Fibroblast of lung (primary cell): ENCODE measurements around the gene SEC24A. TPM values are rescaled to one million over a fixed set of nuclear protein-coding genes. Genes with fewer than 3 reads are reported as not detected.

Experiments used
- DNase-seq, 2 donors: peaks; one replicate each; pipeline versions ENCODE4 v3.0.0 to v3.0.0-alpha.2; 2010; ENCODE audit warnings: low read depth in 2 of 2
- H2AFZ ChIP-seq: 2 replicates; pipeline ENCODE4 v1.5.1; 2012; ENCODE audit warnings: low read length, control low read depth, inconsistent platforms
- H3K27ac ChIP-seq: 2 replicates; pipeline ENCODE4 v1.5.1; 2011; ENCODE audit warnings: low read length, control low read depth; ENCODE audit not compliant: insufficient read depth
- H3K27me3 ChIP-seq: 2 replicates; pipeline ENCODE4 v1.5.1; 2011; ENCODE audit warnings: mild to moderate bottlenecking, low read length; ENCODE audit not compliant: control insufficient read depth, insufficient read depth
- H3K36me3 ChIP-seq: 2 replicates; pipeline ENCODE4 v1.5.1; 2011; ENCODE audit warnings: low read length; ENCODE audit not compliant: control insufficient read depth, insufficient read depth
- H3K4me1 ChIP-seq: 2 replicates; pipeline ENCODE4 v1.5.1; 2011; ENCODE audit warnings: low read length; ENCODE audit not compliant: control insufficient read depth, insufficient read depth; ENCODE audit errors: extremely low read depth
- H3K4me2 ChIP-seq: 2 replicates; pipeline ENCODE4 v1.5.1; 2011; ENCODE audit warnings: low read length, control low read depth; ENCODE audit not compliant: insufficient read depth; ENCODE audit errors: extremely low read depth
- H3K4me3 ChIP-seq, 4 experiments: fragments of 200-600 bp in 1 of 4; sonication (generic) in 1 of 4; replicated peaks in 1 of 4; 2 replicates each; pipeline ENCODE4 v1.5.1; 2011 to 2016; ENCODE audit warnings: low read length in 4 of 4, low read depth in 3 of 4, mild to moderate bottlenecking in 3 of 4, control low read depth in 2 of 4, inconsistent platforms in 1 of 4, mixed read lengths in 1 of 4; ENCODE audit not compliant: insufficient read depth in 1 of 4; ENCODE audit errors: control extremely low read depth in 1 of 4
- H3K79me2 ChIP-seq: 2 replicates; pipeline ENCODE4 v1.5.1; 2012; ENCODE audit warnings: mild to moderate bottlenecking, low read length, inconsistent platforms; ENCODE audit not compliant: control insufficient read depth, insufficient read depth
- H3K9ac ChIP-seq: 2 replicates; pipeline ENCODE4 v1.5.1; 2011; ENCODE audit warnings: mild to moderate bottlenecking, low read length, control low read depth; ENCODE audit not compliant: insufficient read depth
- H3K9me3 ChIP-seq: 2 replicates; pipeline ENCODE4 v1.5.1; 2012; ENCODE audit warnings: low read depth, low read length; ENCODE audit not compliant: control insufficient read depth, insufficient read depth
- H4K20me1 ChIP-seq: 2 replicates; pipeline ENCODE4 v1.5.1; 2011; ENCODE audit warnings: low read length; ENCODE audit not compliant: control insufficient read depth, insufficient read depth; ENCODE audit errors: extremely low read depth
- EZH2 ChIP-seq: IDR thresholded peaks from 2 replicates; pipeline ENCODE4 v1.5.1; 2012; ENCODE audit warnings: low read length, control low read depth, mild to moderate bottlenecking; ENCODE audit errors: missing control alignments
- polyA plus RNA-seq, 2 donors: library from polyadenylated mRNA; depleted of rRNA in 1 of 2; stranded (reverse) in 1 of 2; unstranded in 1 of 2; fragments of >200 nt; gene quantifications; 2 replicates each; pipeline ENCODE4 v1.2.1, GENCODE V29; 2011 to 2012; ENCODE audit warnings: missing spikeins in 1 of 2
- total RNA-seq: library from RNA; depleted of rRNA; stranded (reverse); fragments of >200 nt; gene quantifications from 2 replicates; pipeline ENCODE4 v1.2.1, GENCODE V29; 2014
- TF ChIP-seq, protein P1 (sequence below), 2 donors: IDR thresholded peaks in 1 of 2; conservative IDR thresholded peaks in 1 of 2; 1 replicate in 1 of 2; 2 replicates in 1 of 2; pipeline ENCODE4 v1.5.1; 2011 to 2012; ENCODE audit warnings: low read length in 2 of 2, control low read depth in 1 of 2, inconsistent platforms in 1 of 2, low read depth in 1 of 2, mild to moderate bottlenecking in 1 of 2

The SEC24A gene
- total and polyA plus RNA-seq, 2 donors (not counting 1 experiment from before 2014, with no cell fraction given): 20.8 to 52.6 TPM

DNA sequence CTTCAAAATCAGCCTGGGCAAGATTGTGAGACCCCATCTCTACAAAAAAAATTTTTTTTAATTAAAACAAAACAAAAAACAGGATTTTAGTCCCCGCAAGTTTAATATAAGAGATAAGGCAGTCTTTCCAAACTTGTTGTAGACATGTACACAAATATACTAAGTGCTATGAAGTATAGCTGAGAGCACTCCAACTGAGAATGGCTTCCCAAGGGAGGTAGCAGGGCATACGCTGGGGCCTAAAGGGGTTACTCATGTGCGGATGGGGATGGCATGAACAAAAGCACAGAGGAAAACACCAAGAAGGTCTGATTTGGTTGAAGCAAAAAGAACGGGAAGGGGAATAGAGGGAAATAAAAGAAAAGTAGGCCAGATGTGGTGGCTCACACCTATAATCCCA lies 37.1 kb upstream of the SEC24A start:
- H3K36me3 ChIP-seq: peaks cover 8% of the 10 kb centered on the region
- DNase-seq: no peak

DNA sequence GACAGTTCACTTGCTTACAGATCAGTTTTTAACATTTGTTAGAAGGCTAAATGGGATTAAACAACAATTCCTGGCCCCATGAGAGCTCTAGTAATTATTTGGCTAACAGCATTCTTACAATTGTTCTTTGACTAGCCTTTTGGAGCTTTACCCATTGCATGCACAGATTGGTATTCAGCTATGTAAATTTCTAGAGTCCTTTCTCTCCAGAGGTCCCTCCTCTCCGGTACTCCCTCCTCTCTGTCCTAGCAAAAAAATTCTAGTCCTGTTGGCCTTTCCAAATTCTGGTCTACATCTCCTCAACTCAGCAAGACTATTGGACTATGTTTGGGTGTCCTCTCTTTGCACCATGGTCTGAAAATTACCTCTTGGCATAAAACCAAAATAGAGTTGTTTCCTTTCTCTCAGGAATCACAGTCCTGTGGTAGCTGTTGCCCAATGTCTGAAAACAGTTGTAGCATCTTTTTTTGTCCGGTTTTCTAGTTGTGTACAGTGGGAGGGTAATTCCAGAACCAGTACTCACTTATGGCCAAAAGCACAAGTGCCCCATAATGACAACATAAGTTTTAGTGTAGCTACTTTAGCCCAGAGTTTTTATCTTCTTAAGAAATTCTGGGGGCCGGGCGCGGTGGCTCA lies 34.0 kb upstream of the SEC24A start:
- Histone ChIP-seq H4K20me1 (no peaks in the 10 kb centered on the region), H3K9me3 (no peaks in the 10 kb centered on the region), H3K4me3 (no peak overlapping the region), H3K4me1 (no peaks in the 10 kb centered on the region), H3K4me2 (no peak overlapping the region), H3K27me3 (no peaks in the 10 kb centered on the region), H3K9ac (no peak overlapping the region), H3K36me3 (peaks cover 6% of the 10 kb centered on the region), H3K27ac (no peak overlapping the region), H2AFZ (no peak overlapping the region), H3K79me2 (no peaks in the 10 kb centered on the region)
- no peak for DNase-seq
- TF ChIP-seq, protein P1, sequence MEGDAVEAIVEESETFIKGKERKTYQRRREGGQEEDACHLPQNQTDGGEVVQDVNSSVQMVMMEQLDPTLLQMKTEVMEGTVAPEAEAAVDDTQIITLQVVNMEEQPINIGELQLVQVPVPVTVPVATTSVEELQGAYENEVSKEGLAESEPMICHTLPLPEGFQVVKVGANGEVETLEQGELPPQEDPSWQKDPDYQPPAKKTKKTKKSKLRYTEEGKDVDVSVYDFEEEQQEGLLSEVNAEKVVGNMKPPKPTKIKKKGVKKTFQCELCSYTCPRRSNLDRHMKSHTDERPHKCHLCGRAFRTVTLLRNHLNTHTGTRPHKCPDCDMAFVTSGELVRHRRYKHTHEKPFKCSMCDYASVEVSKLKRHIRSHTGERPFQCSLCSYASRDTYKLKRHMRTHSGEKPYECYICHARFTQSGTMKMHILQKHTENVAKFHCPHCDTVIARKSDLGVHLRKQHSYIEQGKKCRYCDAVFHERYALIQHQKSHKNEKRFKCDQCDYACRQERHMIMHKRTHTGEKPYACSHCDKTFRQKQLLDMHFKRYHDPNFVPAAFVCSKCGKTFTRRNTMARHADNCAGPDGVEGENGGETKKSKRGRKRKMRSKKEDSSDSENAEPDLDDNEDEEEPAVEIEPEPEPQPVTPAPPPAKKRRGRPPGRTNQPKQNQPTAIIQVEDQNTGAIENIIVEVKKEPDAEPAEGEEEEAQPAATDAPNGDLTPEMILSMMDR (conservative IDR thresholded peaks at IDR 0.05 in 1 of 2, IDR thresholded peaks at IDR 0.05 in 1 of 2; ENCODE audit: low read depth in 1 of 2, low read length in 2 of 2): no peak

More for the DNA sequence above, 37.1 kb upstream of the SEC24A start:
- Histone ChIP-seq H2AFZ (no peak overlapping the region), H3K4me2 (no peak overlapping the region), H3K27me3 (no peaks in the 10 kb centered on the region), H3K9ac (no peak overlapping the region), H4K20me1 (no peaks in the 10 kb centered on the region), H3K79me2 (no peaks in the 10 kb centered on the region), H3K4me1 (no peaks in the 10 kb centered on the region), H3K27ac (no peak overlapping the region), H3K4me3 (no peak overlapping the region), H3K9me3 (no peaks in the 10 kb centered on the region)
- TF ChIP-seq, protein P1 (conservative IDR thresholded peaks at IDR 0.05 in 1 of 2, IDR thresholded peaks at IDR 0.05 in 1 of 2; ENCODE audit: low read depth in 1 of 2, low read length in 2 of 2): no peak
- no peak for TF ChIP-seq EZH2

DNA sequence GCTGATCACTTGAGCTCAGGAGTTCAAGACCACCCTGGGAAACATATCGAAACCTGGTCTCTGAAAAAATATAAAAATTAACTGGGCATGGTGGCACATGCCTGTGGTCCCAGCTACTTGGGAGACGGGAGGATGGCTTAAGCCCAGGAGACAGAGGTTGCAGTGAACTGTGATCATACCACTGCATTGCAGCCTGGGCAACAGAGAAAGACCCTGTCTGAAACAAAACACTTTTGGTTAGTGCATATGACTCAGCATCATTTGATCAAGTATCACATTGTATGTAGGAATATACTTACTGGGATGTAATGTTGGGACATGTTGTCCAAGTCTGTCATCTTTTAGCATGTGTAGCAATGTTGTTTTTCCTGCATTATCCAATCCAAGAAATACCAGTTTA lies 28.0 kb upstream of the SEC24A start:
- no peak for DNase-seq
- no peak overlapping the region for H3K4me3 ChIP-seq
- no peaks in the 10 kb centered on the region for H3K4me1 ChIP-seq
- H2AFZ ChIP-seq: no peak overlapping the region
- no peak overlapping the region for H3K27ac ChIP-seq
- no peaks in the 10 kb centered on the region for H3K9me3 ChIP-seq
- H3K4me2 ChIP-seq: no peak overlapping the region
- no peaks in the 10 kb centered on the region for H4K20me1 ChIP-seq
- TF ChIP-seq EZH2: no peak
- TF ChIP-seq, protein P1 (conservative IDR thresholded peaks at IDR 0.05 in 1 of 2, IDR thresholded peaks at IDR 0.05 in 1 of 2; ENCODE audit: low read depth in 1 of 2, low read length in 2 of 2): no peak
- no peaks in the 10 kb centered on the region for H3K27me3 ChIP-seq
- H3K79me2 ChIP-seq: peaks cover 1% of the 10 kb centered on the region
- no peaks in the 10 kb centered on the region for H3K36me3 ChIP-seq
- H3K9ac ChIP-seq: no peak overlapping the region
